GM23248 (cell line): ENCODE results near the gene ARID5B. TPM values are rescaled to one million over a fixed set of nuclear protein-coding genes. Genes with fewer than 3 reads are reported as not detected.

Experiments used
- DNase-seq: peaks from one replicate; pipeline ENCODE4 v3.0.0-alpha.2; 2015
- H2AFZ ChIP-seq: fragments of 200-600 bp; sonication (generic); 2 replicates; pipeline ENCODE4 v1.6.1; 2016; ENCODE audit warnings: antibody characterized with exemption
- H3F3A ChIP-seq: fragments of 200-600 bp; sonication (generic); 2 replicates; pipeline ENCODE4 v1.6.1; 2016; ENCODE audit warnings: mild to moderate bottlenecking, antibody characterized with exemption, mixed run types; ENCODE audit not compliant: insufficient read depth
- H3K27ac ChIP-seq: fragments of 200-600 bp; sonication (generic); 2 replicates; pipeline ENCODE4 v1.5.1; 2016; ENCODE audit warnings: mild to moderate bottlenecking
- H3K27me3 ChIP-seq: fragments of 200-600 bp; sonication (generic); replicated peaks from 2 replicates; pipeline ENCODE4 v1.6.1; 2016; ENCODE audit warnings: mild to moderate bottlenecking; ENCODE audit not compliant: insufficient read depth
- H3K36me3 ChIP-seq: fragments of 200-600 bp; sonication (generic); 2 replicates; pipeline ENCODE4 v1.6.1; 2016; ENCODE audit warnings: low read depth, mild to moderate bottlenecking
- H3K4me1 ChIP-seq: fragments of 200-600 bp; sonication (generic); 2 replicates; pipeline ENCODE4 v1.6.1; 2016; ENCODE audit warnings: mild to moderate bottlenecking; ENCODE audit not compliant: insufficient read depth
- H3K4me2 ChIP-seq: fragments of 200-600 bp; sonication (generic); one replicate; pipeline ENCODE4 v1.6.1; 2016; ENCODE audit warnings: mild to moderate bottlenecking; ENCODE audit not compliant: unreplicated experiment
- H3K4me3 ChIP-seq: fragments of 200-600 bp; sonication (generic); 2 replicates; pipeline ENCODE4 v1.5.1; 2016; ENCODE audit warnings: mild to moderate bottlenecking
- H3K79me2 ChIP-seq: fragments of 200-600 bp; sonication (generic); 2 replicates; pipeline ENCODE4 v1.6.1; 2016; ENCODE audit warnings: mild to moderate bottlenecking; ENCODE audit not compliant: insufficient read depth
- H3K9ac ChIP-seq: fragments of 200-600 bp; sonication (generic); 2 replicates; pipeline ENCODE4 v1.6.1; 2016; ENCODE audit warnings: mild to moderate bottlenecking
- H3K9me2 ChIP-seq: fragments of 200-600 bp; sonication (generic); 2 replicates; pipeline ENCODE4 v1.6.1; 2016; ENCODE audit warnings: mixed run types, mild to moderate bottlenecking, moderate library complexity; ENCODE audit not compliant: insufficient read depth
- H3K9me3 ChIP-seq: fragments of 200-600 bp; sonication (generic); one replicate; pipeline ENCODE4 v1.6.1; 2017; ENCODE audit warnings: low read depth
- H4K20me1 ChIP-seq: fragments of 200-600 bp; sonication (generic); 2 replicates; pipeline ENCODE4 v1.6.0; 2016; ENCODE audit not compliant: insufficient read depth
- EZH2 ChIP-seq: fragments of 200-600 bp; sonication (generic); IDR thresholded peaks from 2 replicates; pipeline ENCODE4 v1.6.1; 2018; ENCODE audit warnings: antibody characterized with exemption, mild to moderate bottlenecking; ENCODE audit not compliant: insufficient read depth, poor library complexity, severe bottlenecking
- EZH2phosphoT487 ChIP-seq: fragments of 200-600 bp; sonication (generic); IDR thresholded peaks from 2 replicates; pipeline ENCODE4 v1.6.1; 2018; ENCODE audit warnings: antibody characterized with exemption, moderate library complexity, mild to moderate bottlenecking, low read depth; ENCODE audit not compliant: insufficient read depth
- WGBS, 2 experiments: methylation state at CpG; one replicate each; pipeline ENCODE4 v1.1.6; 2015 to 2017; ENCODE audit warnings: low lambda C conversion rate in 2 of 2, low coverage in 1 of 2; ENCODE audit errors: missing lambda C conversion rate in 2 of 2; 5-methylcytosine and 5-hydroxymethylcytosine counted together
- in situ Hi-C: fragments of 300-500 bp; cut with MboI; formaldehyde crosslinking; loops from 2 replicates; pipeline ENCODE4 v1.15.0; 2020
- polyA plus RNA-seq: library from polyadenylated mRNA; unstranded; fragments of >200 nt; fragmentation: Nextera tagmentation; extraction: Ambion mirVana; gene quantifications from 2 replicates; pipeline ENCODE4 v1.2.1, GENCODE V29; 2016
- total RNA-seq: library from RNA; depleted of rRNA; stranded (reverse); fragments of >200 nt; shearing (Covaris generic); gene quantifications from 2 replicates; pipeline ENCODE4 v1.2.3, GENCODE V29; 2014

The ARID5B gene
- total and polyA plus RNA-seq, 2 experiments from 2014 or later: 56.7 to 78.8 TPM

DNA sequence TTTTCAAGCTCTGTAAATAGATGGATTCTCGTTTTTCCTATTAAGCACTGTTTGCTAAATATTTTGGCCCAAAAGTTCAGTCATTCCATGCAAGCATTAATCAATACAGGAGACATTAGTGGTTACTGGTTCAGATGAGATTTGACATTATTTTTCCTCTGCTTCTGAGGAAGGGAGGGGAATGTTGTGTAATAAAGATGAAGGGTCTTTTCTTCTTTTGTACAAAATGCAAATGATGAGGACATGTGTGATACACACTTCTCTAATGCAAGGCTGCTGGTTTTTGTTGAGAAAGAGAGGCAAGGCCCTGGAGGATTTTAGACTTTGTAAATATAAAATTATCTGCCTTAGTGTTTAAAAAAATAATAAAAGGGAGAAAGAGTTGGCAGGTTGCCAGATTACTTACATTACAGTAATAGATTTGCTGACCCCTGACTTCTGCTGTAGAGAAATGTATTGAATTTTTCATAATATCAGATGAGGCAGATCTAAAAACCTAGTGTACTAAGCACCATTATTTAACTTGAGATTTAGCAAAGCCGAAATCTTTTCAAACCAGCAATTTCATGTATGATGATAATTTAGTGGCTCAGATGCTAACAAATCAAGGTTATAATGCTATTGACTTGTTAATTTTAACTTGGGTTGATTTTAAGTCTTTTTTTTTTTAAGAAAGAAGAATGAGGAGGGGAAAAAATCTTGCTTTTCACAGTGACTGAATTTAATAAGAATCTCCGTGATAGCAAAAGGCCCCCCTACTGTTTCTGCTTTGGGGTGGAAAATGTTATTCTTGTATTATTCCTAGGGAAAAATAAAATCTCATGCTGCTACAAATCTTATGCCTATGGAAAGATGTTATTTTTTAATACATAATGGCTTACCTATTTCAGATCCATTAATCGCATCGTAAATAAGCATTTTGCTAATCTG, 180.1 kb downstream of the ARID5B start:
- peak overlapping the region; percentile 93 for H3K27ac ChIP-seq
- peaks cover 79% of the 10 kb centered on the region for H3K4me1 ChIP-seq
- TF ChIP-seq EZH2phosphoT487 (no peak), EZH2 (no peak)

DNA sequence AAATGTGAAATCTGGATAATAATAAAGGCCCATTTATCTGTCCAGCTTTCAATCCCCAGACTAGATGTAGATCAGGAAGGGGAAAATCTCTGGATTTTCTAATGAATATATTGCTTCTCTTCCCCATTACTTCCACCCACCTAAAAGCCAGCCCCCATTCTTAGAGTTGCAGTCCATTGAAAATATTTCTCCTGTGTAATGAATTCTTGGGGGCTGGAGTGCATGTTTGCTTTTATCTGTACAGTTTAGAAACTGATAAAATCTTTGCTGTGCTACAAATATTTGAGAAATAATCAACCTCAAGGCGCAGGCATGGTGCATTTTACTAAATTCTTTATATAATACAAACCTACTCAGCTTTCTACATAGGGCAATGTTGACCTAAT, 180.8 kb downstream of the ARID5B start:
- Histone ChIP-seq H4K20me1 (no peaks in the 10 kb centered on the region), H3K9ac (peak overlapping the region; percentile 68), H3K36me3 (peaks cover 37% of the 10 kb centered on the region), H3K4me2 (peak overlapping the region; percentile 59), H3K27ac (peak overlapping the region; percentile 93), H2AFZ (no peak overlapping the region), H3K9me2 (no peaks in the 10 kb centered on the region), H3F3A (peaks cover 88% of the 10 kb centered on the region), H3K27me3 (no peaks in the 10 kb centered on the region), H3K9me3 (no peaks in the 10 kb centered on the region), H3K4me1 (peaks cover 73% of the 10 kb centered on the region), H3K79me2 (peaks cover 71% of the 10 kb centered on the region), H3K4me3 (0 out of 2 replicates have a peak overlapping the region, but pooled peaks have one; percentile 1)
- DNase-seq: no peak
- in situ Hi-C loops: no loop called here
- TF ChIP-seq EZH2 (no peak), EZH2phosphoT487 (no peak)
- WGBS, 2 experiments: 90 to 95% methylated on average over 1 of the region's 1 CpG

More for the DNA sequence above, 180.1 kb downstream of the ARID5B start:
- H3K4me2 ChIP-seq: peak overlapping the region; percentile 59
- H3K27me3 ChIP-seq: no peaks in the 10 kb centered on the region
- no peaks in the 10 kb centered on the region for H4K20me1 ChIP-seq
- H3K79me2 ChIP-seq: peaks cover 69% of the 10 kb centered on the region
- no peaks in the 10 kb centered on the region for H3K9me2 ChIP-seq
- H2AFZ ChIP-seq: no peak overlapping the region
- H3F3A ChIP-seq: peaks cover 93% of the 10 kb centered on the region
- peaks cover 34% of the 10 kb centered on the region for H3K36me3 ChIP-seq
- peak overlapping the region; percentile 68 for H3K9ac ChIP-seq
- H3K4me3 ChIP-seq: 0 out of 2 replicates have a peak overlapping the region, but pooled peaks have one; percentile 1
- DNase-seq: peak; percentile 59
- H3K9me3 ChIP-seq: no peaks in the 10 kb centered on the region
- WGBS, 2 experiments: 62 to 68% methylated on average over 5 of the region's 5 CpGs
- in situ Hi-C loops: no loop called here

DNA sequence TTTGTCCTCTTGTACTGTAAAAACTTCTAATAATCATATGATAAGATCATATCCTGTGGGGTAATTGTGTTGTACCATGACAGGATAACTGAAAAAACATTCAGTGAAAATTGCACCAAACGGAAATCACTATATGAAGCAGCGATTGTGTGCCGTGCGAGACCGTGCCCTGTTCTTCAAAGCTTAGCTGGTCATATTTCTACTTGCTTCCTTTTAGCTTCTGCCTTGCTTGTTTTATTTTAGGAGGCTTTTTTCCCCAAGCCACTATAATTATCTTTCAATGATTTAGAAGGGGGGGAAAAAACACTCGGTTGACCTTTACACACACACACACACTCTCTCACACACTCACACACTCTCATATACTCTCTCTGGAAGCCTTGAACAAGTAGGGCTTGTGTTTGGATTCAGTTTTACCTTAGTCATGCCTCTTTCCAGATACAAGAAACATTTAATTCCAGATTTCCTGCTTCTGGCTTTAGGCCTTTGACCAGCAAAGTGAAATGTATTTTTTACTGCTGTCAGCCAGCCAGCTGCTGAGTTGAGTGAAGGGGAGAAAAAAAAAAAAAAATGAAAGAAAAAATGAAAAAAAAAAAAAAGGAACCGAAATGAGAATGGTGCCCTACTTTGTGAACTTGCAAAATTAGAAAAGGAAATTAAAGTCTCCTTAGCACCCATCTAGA, 181.4 kb downstream of the ARID5B start:
- peak; percentile 64 for DNase-seq
- Histone ChIP-seq H3K9ac (peak overlapping the region; percentile 68), H3K79me2 (peaks cover 64% of the 10 kb centered on the region), H3K4me1 (peaks cover 67% of the 10 kb centered on the region), H3K9me3 (no peaks in the 10 kb centered on the region), H3K36me3 (peaks cover 37% of the 10 kb centered on the region), H3K4me3 (0 out of 2 replicates have a peak overlapping the region, but pooled peaks have one; percentile 1), H3K27me3 (no peaks in the 10 kb centered on the region), H3K9me2 (no peaks in the 10 kb centered on the region), H2AFZ (no peak overlapping the region), H3K4me2 (peak overlapping the region; percentile 59), H3F3A (peaks cover 88% of the 10 kb centered on the region), H3K27ac (peak overlapping the region; percentile 93), H4K20me1 (no peaks in the 10 kb centered on the region)
- in situ Hi-C loops: no loop called here
- TF ChIP-seq EZH2 (no peak), EZH2phosphoT487 (no peak)
- 35 to 39% methylated on average over 7 of the region's 7 CpGs for WGBS, 2 experiments

DNA sequence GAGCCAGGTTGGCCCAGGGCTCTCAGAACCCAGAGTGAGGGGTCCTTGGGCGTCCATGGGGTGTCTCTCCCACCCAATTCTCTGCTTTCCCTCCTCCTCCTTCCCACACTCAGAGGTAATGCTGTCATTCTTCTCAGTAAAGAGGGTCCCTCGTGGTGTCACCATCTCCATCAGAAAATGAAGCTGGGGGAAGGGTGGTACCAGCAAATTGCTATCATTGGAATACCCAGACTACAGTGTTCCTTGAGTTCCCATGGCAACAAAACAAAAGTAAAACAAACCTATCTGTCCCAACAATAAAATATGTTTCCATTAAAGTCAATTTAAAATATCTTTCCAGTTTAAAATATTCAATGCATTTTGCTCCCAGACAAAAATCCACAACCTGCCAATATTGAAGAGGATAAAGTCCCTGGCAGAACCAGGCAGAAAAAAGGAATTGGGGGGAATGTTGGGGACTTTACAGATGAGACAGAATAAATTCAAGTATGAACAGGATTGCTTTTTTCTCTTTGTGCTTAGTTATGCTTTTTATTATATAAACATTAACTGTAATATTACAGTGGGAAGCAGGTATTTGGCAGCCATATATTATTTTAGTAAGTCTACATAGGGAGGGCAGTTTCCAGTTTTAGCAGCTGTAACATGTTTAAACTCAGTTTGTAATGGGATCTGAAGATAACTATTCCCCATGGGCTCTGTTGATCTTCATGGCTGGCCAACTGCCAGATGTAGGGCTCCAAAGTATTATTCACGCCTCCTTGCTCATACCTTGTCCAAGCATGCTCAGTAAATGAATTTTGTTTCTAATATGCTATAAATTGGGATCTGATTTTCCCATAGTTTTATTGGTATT, 182.1 kb downstream of the ARID5B start:
- no peak for TF ChIP-seq EZH2
- TF ChIP-seq EZH2phosphoT487: no peak
- H3K79me2 ChIP-seq: peaks cover 58% of the 10 kb centered on the region
- H3K9ac ChIP-seq: peak overlapping the region; percentile 68
- no peaks in the 10 kb centered on the region for H3K9me3 ChIP-seq
- WGBS, 2 experiments: 6 to 13% methylated on average over 3 of the region's 3 CpGs
- peaks cover 64% of the 10 kb centered on the region for H3K4me1 ChIP-seq
- H3K27ac ChIP-seq: peak overlapping the region; percentile 93
- DNase-seq: peak; percentile 89
- H3F3A ChIP-seq: peaks cover 86% of the 10 kb centered on the region
- H3K4me3 ChIP-seq: peak overlapping the region; percentile 15; the same call in 1 of the 2 replicates
- H3K27me3 ChIP-seq: no peaks in the 10 kb centered on the region
- H2AFZ ChIP-seq: no peak overlapping the region
- peak overlapping the region; percentile 59 for H3K4me2 ChIP-seq
- H3K9me2 ChIP-seq: no peaks in the 10 kb centered on the region
- no peaks in the 10 kb centered on the region for H4K20me1 ChIP-seq
- in situ Hi-C loops: no loop called here
- H3K36me3 ChIP-seq: peaks cover 44% of the 10 kb centered on the region
